Lung (tissue), 12 donors: Measurements from ENCODE around the gene AVEN. TPM values are rescaled to one million over a fixed set of nuclear protein-coding genes. Genes with fewer than 3 reads are reported as not detected.
"Not testable (repeated sequence)": the region's sequence is repeated elsewhere in the genome, so short reads cannot be mapped to it uniquely, and the experiment has no call there.

Experiments
- ATAC-seq: fragments of 200-7000 bp; cut with Tn5 transposase; one replicate; pipeline ENCODE4 v1.9.1; 2020; ENCODE audit warnings: moderate number of reproducible peaks; ENCODE audit not compliant: insufficient read depth, low FRiP score
- DNase-seq, 3 donors: peaks; one replicate each; pipeline ENCODE4 v3.0.0-alpha.2; 2013 to 2017
- H3K27ac ChIP-seq, 2 donors: one replicate each; pipeline ENCODE4 v1.5.1; 2013; ENCODE audit warnings: mild to moderate bottlenecking in 2 of 2, moderate library complexity in 2 of 2, control low read depth in 1 of 2, inconsistent platforms in 1 of 2, low read depth in 1 of 2, low read length in 1 of 2
- H3K27me3 ChIP-seq, 3 donors: one replicate each; pipeline ENCODE4 v1.5.1; 2013; ENCODE audit warnings: low read length in 2 of 3; ENCODE audit not compliant: control insufficient read depth in 3 of 3, insufficient read depth in 3 of 3
- H3K36me3 ChIP-seq, 4 donors: one replicate each; pipeline ENCODE4 v1.5.1; 2013; ENCODE audit warnings: low read length in 4 of 4, mild to moderate bottlenecking in 1 of 4, moderate library complexity in 1 of 4; ENCODE audit not compliant: control insufficient read depth in 4 of 4, insufficient read depth in 4 of 4
- H3K4me1 ChIP-seq, 5 donors: one replicate each; pipeline ENCODE4 v1.5.1; 2013; ENCODE audit warnings: low read length in 5 of 5, mild to moderate bottlenecking in 2 of 5, moderate library complexity in 1 of 5; ENCODE audit not compliant: control insufficient read depth in 5 of 5, insufficient read depth in 5 of 5
- H3K4me3 ChIP-seq: one replicate; pipeline ENCODE4 v1.5.1; 2013; ENCODE audit warnings: mild to moderate bottlenecking, control low read depth, moderate library complexity
- H3K9ac ChIP-seq, 2 donors: one replicate each; pipeline ENCODE4 v1.5.1; 2013; ENCODE audit warnings: low read length in 2 of 2, control low read depth in 1 of 2; ENCODE audit not compliant: insufficient read depth in 1 of 2
- H3K9me3 ChIP-seq, 4 donors: one replicate each; pipeline ENCODE4 v1.5.1; 2013; ENCODE audit warnings: low read length in 3 of 4, mild to moderate bottlenecking in 1 of 4, moderate library complexity in 1 of 4; ENCODE audit not compliant: control insufficient read depth in 4 of 4, insufficient read depth in 3 of 4
- WGBS, 2 donors: extraction: QIAGEN DNeasy Blood & Tissue Kit; methylation state at CpG; one replicate each; pipeline ENCODE4 v1.1.7; 2013; 5-methylcytosine and 5-hydroxymethylcytosine counted together
- polyA plus RNA-seq, 2 donors: library from polyadenylated mRNA; stranded (reverse); fragments of 200-250 nt; gene quantifications; one replicate each; pipeline ENCODE4 v1.2.1, GENCODE V29; 2013
- total RNA-seq, 2 donors: library from RNA; depleted of rRNA in 1 of 2; stranded (reverse); fragments of >200 nt in 1 of 2; gene quantifications; one replicate each; pipeline ENCODE4 v1.2.1, GENCODE V29; 2014 to 2021
- TF ChIP-seq, protein P1 (sequence below): IDR thresholded peaks from 2 replicates; pipeline ENCODE4 v1.5.1; 2012; ENCODE audit warnings: mild to moderate bottlenecking; ENCODE audit errors: control extremely low read depth, extremely low read depth
- donor health status: control.
- donor health status: control.
- donor health status: Bipolar disorder and iron deficiency.
- donor health status: healthy.
- donor health status: DM: yes; HTN: yes; CAD: no.

AVEN gene
- total and polyA plus RNA-seq, 4 donors: 7.5 to 9.3 (median 8.9) TPM

DNA sequence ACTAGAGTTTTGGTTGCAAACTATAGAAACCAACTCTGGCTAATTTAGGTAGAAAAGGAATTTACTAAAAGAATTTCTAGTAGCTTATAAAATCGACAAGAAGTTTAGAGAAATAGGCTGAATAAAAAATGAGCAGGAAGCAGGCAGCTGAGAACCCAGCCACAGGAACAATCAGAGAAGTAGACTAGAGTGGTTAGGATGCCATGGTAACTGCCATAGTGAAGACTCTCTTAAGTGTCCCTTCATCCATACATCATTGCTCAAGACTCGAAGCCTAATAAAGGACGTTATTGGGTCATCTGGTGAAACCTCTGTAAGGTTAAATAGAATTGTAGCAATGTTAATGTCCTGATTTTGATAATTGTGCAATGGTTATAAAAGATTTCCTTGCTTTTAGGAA lies 13.8 kb downstream of the AVEN start:
- H3K9ac ChIP-seq: no peak overlapping the region
- ATAC-seq (no peak), DNase-seq (no peak)
- no peaks in the 10 kb centered on the region for H3K36me3 ChIP-seq
- TF ChIP-seq, protein P1, sequence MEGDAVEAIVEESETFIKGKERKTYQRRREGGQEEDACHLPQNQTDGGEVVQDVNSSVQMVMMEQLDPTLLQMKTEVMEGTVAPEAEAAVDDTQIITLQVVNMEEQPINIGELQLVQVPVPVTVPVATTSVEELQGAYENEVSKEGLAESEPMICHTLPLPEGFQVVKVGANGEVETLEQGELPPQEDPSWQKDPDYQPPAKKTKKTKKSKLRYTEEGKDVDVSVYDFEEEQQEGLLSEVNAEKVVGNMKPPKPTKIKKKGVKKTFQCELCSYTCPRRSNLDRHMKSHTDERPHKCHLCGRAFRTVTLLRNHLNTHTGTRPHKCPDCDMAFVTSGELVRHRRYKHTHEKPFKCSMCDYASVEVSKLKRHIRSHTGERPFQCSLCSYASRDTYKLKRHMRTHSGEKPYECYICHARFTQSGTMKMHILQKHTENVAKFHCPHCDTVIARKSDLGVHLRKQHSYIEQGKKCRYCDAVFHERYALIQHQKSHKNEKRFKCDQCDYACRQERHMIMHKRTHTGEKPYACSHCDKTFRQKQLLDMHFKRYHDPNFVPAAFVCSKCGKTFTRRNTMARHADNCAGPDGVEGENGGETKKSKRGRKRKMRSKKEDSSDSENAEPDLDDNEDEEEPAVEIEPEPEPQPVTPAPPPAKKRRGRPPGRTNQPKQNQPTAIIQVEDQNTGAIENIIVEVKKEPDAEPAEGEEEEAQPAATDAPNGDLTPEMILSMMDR: no peak
- 25 to 50% methylated on average over 3 of the region's 3 CpGs for WGBS, 2 donors
- no peak overlapping the region for H3K27ac ChIP-seq
- H3K9me3 ChIP-seq: no peaks in the 10 kb centered on the region
- H3K27me3 ChIP-seq: no peaks in the 10 kb centered on the region
- H3K4me3 ChIP-seq: no peak overlapping the region
- no peaks in the 10 kb centered on the region for H3K4me1 ChIP-seq

DNA sequence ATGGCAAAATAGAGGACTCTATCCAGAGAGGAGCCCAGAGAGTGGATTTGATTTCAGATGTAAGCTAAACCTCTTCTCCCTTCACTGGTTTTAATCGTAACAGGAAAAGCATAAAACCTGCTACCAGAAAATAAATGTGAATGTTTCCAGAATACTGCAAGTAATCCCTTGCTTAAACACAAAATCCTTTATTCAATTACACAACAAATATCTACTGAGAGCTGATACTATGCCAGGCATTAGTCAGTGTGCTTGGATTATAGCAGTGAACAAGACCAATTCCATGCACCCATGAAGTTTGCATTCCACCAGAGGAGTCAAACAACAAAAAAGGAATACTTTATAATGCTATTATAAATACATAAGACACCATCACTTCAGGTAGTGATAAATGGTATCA lies 15.1 kb downstream of the AVEN start:
- TF ChIP-seq, protein P1: no peak
- DNase-seq: no peak
- 84 to 96% methylated on average over 1 of the region's 1 CpG for WGBS, 2 donors
- no peaks in the 10 kb centered on the region for H3K4me1 ChIP-seq
- peaks cover 0 to under 1% (median 0%) of the 10 kb centered on the region in 4 donors for H3K36me3 ChIP-seq
- H3K4me3 ChIP-seq: no peak overlapping the region
- H3K27me3 ChIP-seq: no peaks in the 10 kb centered on the region
- no peak overlapping the region for H3K27ac ChIP-seq
- no peak for ATAC-seq
- H3K9ac ChIP-seq: no peak overlapping the region
- H3K9me3 ChIP-seq: no peaks in the 10 kb centered on the region

DNA sequence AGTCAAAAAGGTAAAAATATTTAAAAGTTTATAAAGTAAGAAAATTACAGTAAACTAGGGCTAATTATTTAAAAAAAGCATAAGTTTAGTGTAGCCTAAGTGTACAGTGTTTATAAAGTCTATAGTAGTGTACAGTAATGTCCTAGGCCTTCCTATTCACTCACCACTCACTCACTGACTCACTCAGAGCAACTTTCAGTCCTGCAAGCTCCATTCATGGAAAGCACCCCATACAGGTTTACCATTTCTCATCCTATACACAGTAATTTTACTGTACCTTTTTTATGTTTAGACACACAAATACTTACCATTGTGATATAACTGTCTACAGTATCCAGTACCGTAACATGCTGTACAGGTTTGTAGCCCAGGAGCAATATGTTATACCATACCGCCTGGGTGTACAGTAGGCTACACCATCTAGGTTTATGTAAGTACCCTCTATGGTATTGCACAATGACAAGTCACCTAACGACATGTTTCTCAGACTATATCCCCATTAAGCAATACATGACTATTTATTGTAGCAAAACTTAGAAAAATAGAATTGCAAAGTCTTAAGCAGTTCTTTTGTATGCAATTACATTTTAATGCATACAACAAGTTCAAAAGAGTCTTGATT lies 19.5 kb downstream of the AVEN start:
- no peak for ATAC-seq
- WGBS, 2 donors: 74 to 87% methylated on average over 3 of the region's 3 CpGs
- Histone ChIP-seq H3K27ac (no peak overlapping the region), H3K36me3 (peaks cover 0 to 2% (median 0%) of the 10 kb centered on the region in 4 donors), H3K9ac (no peak overlapping the region), H3K4me1 (no peaks in the 10 kb centered on the region), H3K27me3 (no peaks in the 10 kb centered on the region), H3K9me3 (no peaks in the 10 kb centered on the region), H3K4me3 (no peak overlapping the region)
- TF ChIP-seq, protein P1: no peak
- DNase-seq: no peak

DNA sequence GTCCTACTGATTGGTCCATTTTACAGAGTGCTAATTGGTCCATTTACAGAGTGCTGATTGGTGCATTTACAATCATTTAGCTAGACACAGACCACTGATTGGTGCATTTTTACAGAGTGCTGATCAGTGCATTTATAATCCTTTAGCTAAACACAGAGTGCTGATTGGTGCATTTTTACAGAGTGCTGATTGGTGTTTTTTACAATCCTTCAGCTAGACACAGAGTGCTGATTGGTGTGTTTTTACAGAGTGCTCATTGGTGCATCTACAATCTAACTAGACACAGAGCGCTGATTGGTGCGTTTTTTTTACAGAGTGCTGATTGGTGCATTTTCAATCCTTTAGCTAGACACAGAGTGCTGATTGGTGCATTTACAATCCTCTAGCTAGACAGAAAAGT lies 20.3 kb downstream of the AVEN start:
- WGBS, 2 donors: 100% methylated on average over 2 of the region's 2 CpGs

More for the DNA sequence above, 20.3 kb downstream of the AVEN start:
- not testable (repeated sequence) for H3K4me1 ChIP-seq, H3K9ac ChIP-seq, H3K9me3 ChIP-seq, ATAC-seq, H3K27ac ChIP-seq, H3K27me3 ChIP-seq, DNase-seq, H3K36me3 ChIP-seq, H3K4me3 ChIP-seq
